Omental fat pad (tissue), 4 donors: ENCODE results near the gene BCL10. TPM values are rescaled to one million over a fixed set of nuclear protein-coding genes. Genes with fewer than 3 reads are reported as not detected.

Experiments
- ATAC-seq: fragments of 150-250 bp; one replicate; pipeline ENCODE4 v1.9.1; 2016; ENCODE audit warnings: mild to moderate bottlenecking, moderate library complexity; ENCODE audit not compliant: low FRiP score
- DNase-seq: peaks from one replicate; pipeline ENCODE4 v3.0.0-alpha.2; 2019; ENCODE audit warnings: low spot score
- CTCF ChIP-seq, 3 donors: fragments of 450-650 bp; IDR thresholded peaks; one replicate each; pipeline ENCODE4 v1.5.1; 2016 to 2017; ENCODE audit warnings: antibody characterized with exemption in 3 of 3, mild to moderate bottlenecking in 3 of 3, moderate library complexity in 2 of 3
- total RNA-seq, 4 donors: library from RNA; depleted of rRNA; stranded (reverse); fragments of >200 nt; gene quantifications; one replicate each; pipeline ENCODE4 v1.1.0, GENCODE V29; 2016

BCL10 gene
- total RNA-seq, 4 donors from 2014 or later, result 13.9 to 21.6 (median 18.0) TPM

- no peak for TF ChIP-seq CTCF (IDR thresholded peaks at IDR 0.05)
- ATAC-seq, result no peak
- DNase-seq, result no peak
These were observed 35.8 kb downstream of the BCL10 start for GRCh38 chr1:85240643-85241042.

GRCh38 chr1:85240174-85240601 lies 36.2 kb downstream of the BCL10 start:
- ATAC-seq (no peak), DNase-seq (no peak)
- TF ChIP-seq CTCF (IDR thresholded peaks at IDR 0.05), result no peak

- ATAC-seq (no peak), DNase-seq (no peak)
- no peak for TF ChIP-seq CTCF (IDR thresholded peaks at IDR 0.05)
These were observed 38.8 kb downstream of the BCL10 start for GRCh38 chr1:85237613-85238012.

- no peak for ATAC-seq
- TF ChIP-seq CTCF (IDR thresholded peaks at IDR 0.05), result no peak
- no peak for DNase-seq
These were observed 46.0 kb downstream of the BCL10 start for GRCh38 chr1:85230305-85230977.

- DNase-seq (no peak), ATAC-seq (no peak)
- TF ChIP-seq CTCF (IDR thresholded peaks at IDR 0.05), result no peak
These were observed 46.8 kb downstream of the BCL10 start for GRCh38 chr1:85229574-85230097.

GRCh38 chr1:85228972-85229371 lies 47.5 kb downstream of the BCL10 start:
- DNase-seq (no peak), ATAC-seq (no peak)
- TF ChIP-seq CTCF (IDR thresholded peaks at IDR 0.05), result no peak
